ENCODE measurements around the gene ADPRM. TPM values are rescaled to one million over a fixed set of nuclear protein-coding genes. Genes with fewer than 3 reads are reported as not detected.
"Not testable (repeated sequence)": the region's sequence is repeated elsewhere in the genome, so short reads cannot be mapped to it uniquely, and the experiment has no call there.

The ADPRM gene
- total RNA-seq, 2 experiments from 2014 or later, result 12.4 to 13.5 TPM

GRCh38 chr17:10732121-10732520 is 34.7 kb downstream of the ADPRM start:
- H3K4me1 Mint-ChIP-seq (ENCODE audit: low read depth), result peaks cover 18% of the 10 kb centered on the region
- POLR2A ChIA-PET; H3K36me3 Mint-ChIP-seq; H3K27ac Mint-ChIP-seq; intact Hi-C loops (cut with micrococcal nuclease); H3K27me3 Mint-ChIP-seq; DNase-seq; H3K4me3 Mint-ChIP-seq; H3K9me3 Mint-ChIP-seq: not testable (repeated sequence)
- CTCF ChIA-PET, result interaction anchor here (1.5 kb wide), 1 partner anchor 113 kb away, joined by 7 read pairs; no protein-coding TSS in a partner anchor

- Mint-ChIP-seq H3K27ac (no peak overlapping the region), H3K4me3 (no peak overlapping the region), H3K9me3 (no peaks in the 10 kb centered on the region), H3K27me3 (peaks cover 6% of the 10 kb centered on the region), H3K36me3 (no peaks in the 10 kb centered on the region), H3K4me1 (ENCODE audit: low read depth) (peaks cover 17% of the 10 kb centered on the region)
- CTCF ChIA-PET, result interaction anchor here (1.5 kb wide), 1 partner anchor 112 kb away, joined by 7 read pairs; no protein-coding TSS in a partner anchor
- intact Hi-C loops (cut with micrococcal nuclease), result no loop called here
- no peak for DNase-seq
- POLR2A ChIA-PET, result no interaction called here
Observed at GRCh38 chr17:10733666-10734065, 36.3 kb downstream of the ADPRM start.

- Mint-ChIP-seq H3K4me1 (ENCODE audit: low read depth) (peaks cover 14% of the 10 kb centered on the region), H3K27me3 (peaks cover 6% of the 10 kb centered on the region), H3K27ac (no peak overlapping the region), H3K36me3 (no peaks in the 10 kb centered on the region), H3K9me3 (no peaks in the 10 kb centered on the region), H3K4me3 (no peak overlapping the region)
- intact Hi-C loops (cut with micrococcal nuclease), result no loop called here
- ChIA-PET POLR2A (no interaction called here), CTCF (interaction anchor here (0.7 to 2.8 kb wide), 3 partner anchors 32 to 109 kb away, joined by 3 to 29 read pairs (median 3); no protein-coding TSS in a partner anchor)
- DNase-seq, result no peak
Observed at GRCh38 chr17:10735251-10735650, 37.9 kb downstream of the ADPRM start.

- peaks cover 9% of the 10 kb centered on the region for H3K4me1 Mint-ChIP-seq (ENCODE audit: low read depth)
- ChIA-PET CTCF (interaction anchor here (0.7 to 2.8 kb wide), 5 partner anchors 18 to 109 kb away, joined by 3 to 29 read pairs (median 3); no protein-coding TSS in a partner anchor), POLR2A (no interaction called here)
- H3K36me3 Mint-ChIP-seq, result no peaks in the 10 kb centered on the region
- no peak for DNase-seq
- H3K27ac Mint-ChIP-seq, result no peak overlapping the region
- H3K27me3 Mint-ChIP-seq, result peaks cover 6% of the 10 kb centered on the region
- no peak overlapping the region for H3K4me3 Mint-ChIP-seq
- intact Hi-C loops (cut with micrococcal nuclease), result no loop called here
- H3K9me3 Mint-ChIP-seq, result no peaks in the 10 kb centered on the region
Observed at GRCh38 chr17:10735821-10736220, 38.4 kb downstream of the ADPRM start.

GRCh38 chr17:10737168-10737622 is 39.8 kb downstream of the ADPRM start:
- Mint-ChIP-seq H3K9me3 (no peaks in the 10 kb centered on the region), H3K4me3 (no peak overlapping the region), H3K36me3 (no peaks in the 10 kb centered on the region), H3K27ac (no peak overlapping the region), H3K4me1 (ENCODE audit: low read depth) (peaks cover 7% of the 10 kb centered on the region), H3K27me3 (peaks cover 6% of the 10 kb centered on the region)
- peak; percentile 49 for DNase-seq
- CTCF ChIA-PET, result interaction anchor here (0.6 to 2.8 kb wide), 15 partner anchors 10 to 120 kb away, joined by 3 to 29 read pairs (median 3); no protein-coding TSS in a partner anchor
- intact Hi-C loops (cut with micrococcal nuclease), result loop anchor here (1.0 kb wide), 1 partner anchor 108 kb away; no protein-coding TSS in a partner anchor
- POLR2A ChIA-PET, result no interaction called here

- intact Hi-C loops (cut with micrococcal nuclease), result loop anchor here (1.0 kb wide), 1 partner anchor 108 kb away; no protein-coding TSS in a partner anchor
- Mint-ChIP-seq H3K4me3 (no peak overlapping the region), H3K4me1 (ENCODE audit: low read depth) (peaks cover 7% of the 10 kb centered on the region)
Observed at GRCh38 chr17:10737736-10738135, 40.3 kb downstream of the ADPRM start.

GRCh38 chr17:10738521-10739258 is 41.3 kb downstream of the ADPRM start:
- H3K36me3 Mint-ChIP-seq, result no peaks in the 10 kb centered on the region
- H3K4me1 Mint-ChIP-seq (ENCODE audit: low read depth), result peaks cover 7% of the 10 kb centered on the region
- ChIA-PET POLR2A (no interaction called here), CTCF (no interaction called here)
- no peak for DNase-seq
- H3K27ac Mint-ChIP-seq, result no peak overlapping the region
- no peaks in the 10 kb centered on the region for H3K9me3 Mint-ChIP-seq
- intact Hi-C loops (cut with micrococcal nuclease), result no loop called here
- H3K4me3 Mint-ChIP-seq, result no peak overlapping the region
- peaks cover 6% of the 10 kb centered on the region for H3K27me3 Mint-ChIP-seq

More at GRCh38 chr17:10737736-10738135, 40.3 kb downstream of the ADPRM start:
- ChIA-PET POLR2A (no interaction called here), CTCF (interaction anchor here (0.6 to 2.8 kb wide), 12 partner anchors 9 to 121 kb away, joined by 3 to 29 read pairs (median 4); no protein-coding TSS in a partner anchor)
- H3K27ac Mint-ChIP-seq, result no peak overlapping the region
- peaks cover 6% of the 10 kb centered on the region for H3K27me3 Mint-ChIP-seq
- H3K9me3 Mint-ChIP-seq, result no peaks in the 10 kb centered on the region
- DNase-seq, result no peak
- no peaks in the 10 kb centered on the region for H3K36me3 Mint-ChIP-seq

GRCh38 chr17:10739386-10739785 is 42.0 kb downstream of the ADPRM start:
- Mint-ChIP-seq H3K4me3 (no peak overlapping the region), H3K27ac (no peak overlapping the region)

GRCh38 chr17:10741416-10742135 is 44.2 kb downstream of the ADPRM start:
- Mint-ChIP-seq H3K4me1 (ENCODE audit: low read depth) (peaks cover 12% of the 10 kb centered on the region), H3K9me3 (no peaks in the 10 kb centered on the region), H3K4me3 (no peak overlapping the region), H3K27me3 (no peaks in the 10 kb centered on the region), H3K27ac (no peak overlapping the region), H3K36me3 (no peaks in the 10 kb centered on the region)
- no peak for DNase-seq
- ChIA-PET POLR2A (no interaction called here), CTCF (interaction anchor here (1.0 kb wide), 1 partner anchor 95 kb away, joined by 4 read pairs; no protein-coding TSS in a partner anchor)
- intact Hi-C loops (cut with micrococcal nuclease), result no loop called here

More at GRCh38 chr17:10739386-10739785, 42.0 kb downstream of the ADPRM start:
- H3K36me3 Mint-ChIP-seq, result no peaks in the 10 kb centered on the region
- H3K9me3 Mint-ChIP-seq, result no peaks in the 10 kb centered on the region
- POLR2A ChIA-PET, result no interaction called here
- intact Hi-C loops (cut with micrococcal nuclease), result no loop called here
- no peak for DNase-seq
- CTCF ChIA-PET, result no interaction called here
- H3K27me3 Mint-ChIP-seq, result peaks cover 5% of the 10 kb centered on the region
- peaks cover 8% of the 10 kb centered on the region for H3K4me1 Mint-ChIP-seq (ENCODE audit: low read depth)

GRCh38 chr17:10742431-10742830 is 45.0 kb downstream of the ADPRM start:
- Mint-ChIP-seq H3K4me1 (ENCODE audit: low read depth) (peaks cover 7% of the 10 kb centered on the region), H3K27me3 (no peaks in the 10 kb centered on the region), H3K4me3 (no peak overlapping the region), H3K27ac (no peak overlapping the region), H3K36me3 (no peaks in the 10 kb centered on the region), H3K9me3 (no peaks in the 10 kb centered on the region)
- intact Hi-C loops (cut with micrococcal nuclease), result no loop called here
- DNase-seq, result no peak
- ChIA-PET CTCF (interaction anchor here (1.0 kb wide), 1 partner anchor 96 kb away, joined by 4 read pairs; no protein-coding TSS in a partner anchor), POLR2A (no interaction called here)

GRCh38 chr17:10743316-10744009 is 46.1 kb downstream of the ADPRM start:
- Mint-ChIP-seq H3K27me3 (no peaks in the 10 kb centered on the region), H3K4me3 (no peak overlapping the region), H3K27ac (no peak overlapping the region), H3K4me1 (ENCODE audit: low read depth) (peaks cover 5% of the 10 kb centered on the region), H3K36me3 (no peaks in the 10 kb centered on the region), H3K9me3 (no peaks in the 10 kb centered on the region)
- ChIA-PET CTCF (no interaction called here), POLR2A (no interaction called here)
- DNase-seq, result no peak
- intact Hi-C loops (cut with micrococcal nuclease), result no loop called here

- DNase-seq, result no peak
- POLR2A ChIA-PET, result no interaction called here
- Mint-ChIP-seq H3K27me3 (peaks cover 2% of the 10 kb centered on the region), H3K36me3 (no peaks in the 10 kb centered on the region), H3K4me1 (ENCODE audit: low read depth) (peaks cover 5% of the 10 kb centered on the region), H3K9me3 (no peaks in the 10 kb centered on the region), H3K27ac (no peak overlapping the region), H3K4me3 (no peak overlapping the region)
- intact Hi-C loops (cut with micrococcal nuclease), result no loop called here
- CTCF ChIA-PET, result no interaction called here
Observed at GRCh38 chr17:10744501-10745000, 47.2 kb downstream of the ADPRM start.
